HepG2 (cell line): ENCODE measurements around the gene CD19. TPM values are rescaled to one million over a fixed set of nuclear protein-coding genes. Genes with fewer than 3 reads are reported as not detected.

ENCODE experiments used
- AGO1 ChIP-seq: fragments of 200-400 bp; formaldehyde crosslinking; IDR thresholded peaks from 2 replicates; pipeline ENCODE4 v1.6.1; 2017; ENCODE audit warnings: mild to moderate bottlenecking, low read depth, low read length, moderate library complexity; ENCODE audit not compliant: poor library complexity, severe bottlenecking
- ASH2L ChIP-seq: fragments of 300-600, 200-600 bp; sonication (generic); IDR thresholded peaks from 2 replicates; pipeline ENCODE4 v1.7.0; 2017; ENCODE audit warnings: low read depth, mild to moderate bottlenecking, moderate library complexity, mixed read lengths, low read length; ENCODE audit not compliant: insufficient read length
- ATF7-NPFF ChIP-seq: sonication (generic); formaldehyde crosslinking; IDR thresholded peaks from 2 replicates; pipeline ENCODE4 v1.8.1; 2023; ENCODE audit warnings: mild to moderate bottlenecking, low read depth, missing genetic modification reagents, moderate library complexity
- ELF3 ChIP-seq: IDR thresholded peaks from 2 replicates; pipeline ENCODE4 v1.6.1; 2016; ENCODE audit warnings: missing genetic modification reagents, missing compliant biosample characterization
- ISL2 ChIP-seq: sonication (generic); formaldehyde crosslinking; IDR thresholded peaks from 2 replicates; pipeline ENCODE4 v1.5.0; 2020; ENCODE audit warnings: missing genetic modification reagents
- JARID2 ChIP-seq: sonication (generic); formaldehyde crosslinking; IDR thresholded peaks from 2 replicates; pipeline ENCODE4 v1.8.1; 2023; ENCODE audit warnings: missing genetic modification reagents, inconsistent platforms; ENCODE audit not compliant: insufficient replicate concordance
- KLF12 ChIP-seq: sonication (generic); formaldehyde crosslinking; IDR thresholded peaks from 2 replicates; pipeline ENCODE4 v1.4.0; 2020; ENCODE audit warnings: missing genetic modification reagents, borderline replicate concordance
- MBNL3 ChIP-seq: fragments of 250-450 bp; sonication (Bioruptor Pico); conservative IDR thresholded peaks from 2 replicates; pipeline ENCODE4 v1.8.0; 2022; ENCODE audit warnings: mild to moderate bottlenecking, inconsistent platforms
- NFYB ChIP-seq: sonication (generic); formaldehyde crosslinking; IDR thresholded peaks from 2 replicates; pipeline ENCODE4 v1.4.0; 2020; ENCODE audit warnings: missing genetic modification reagents
- NR1H2 ChIP-seq: sonication (generic); formaldehyde crosslinking; IDR thresholded peaks from 2 replicates; pipeline ENCODE4 v1.8.1; 2022; ENCODE audit warnings: low read depth, missing genetic modification reagents, borderline replicate concordance
- PCBP1 ChIP-seq: fragments of 200-400 bp; formaldehyde crosslinking; IDR thresholded peaks from 2 replicates; pipeline ENCODE4 v1.6.1; 2017; ENCODE audit warnings: mild to moderate bottlenecking, low read depth, low read length, borderline replicate concordance
- PRDM4 ChIP-seq: sonication (generic); formaldehyde crosslinking; IDR thresholded peaks from 2 replicates; pipeline ENCODE4 v1.9.0; 2021; ENCODE audit warnings: missing genetic modification reagents, borderline replicate concordance
- PTBP1 ChIP-seq: fragments of 200-400 bp; formaldehyde crosslinking; IDR thresholded peaks from 2 replicates; pipeline ENCODE4 v1.6.1; 2018; ENCODE audit warnings: low read length, low read depth; ENCODE audit not compliant: poor library complexity, severe bottlenecking
- REL ChIP-seq: sonication (generic); formaldehyde crosslinking; conservative IDR thresholded peaks from 2 replicates; pipeline ENCODE4 v1.8.0; 2022; ENCODE audit warnings: mild to moderate bottlenecking, missing genetic modification reagents, moderate library complexity
- RELA ChIP-seq: sonication (generic); formaldehyde crosslinking; IDR thresholded peaks from 2 replicates; pipeline ENCODE4 v1.4.0; 2020; ENCODE audit warnings: missing genetic modification reagents
- RNF2 ChIP-seq: fragments of 450-650 bp; conservative IDR thresholded peaks from 2 replicates; pipeline ENCODE4 v1.6.1; 2016; ENCODE audit warnings: low read depth
- SIX4 ChIP-seq: sonication (generic); formaldehyde crosslinking; IDR thresholded peaks from 2 replicates; pipeline ENCODE4 v1.4.0; 2020; ENCODE audit warnings: missing genetic modification reagents
- YEATS2 ChIP-seq: sonication (generic); formaldehyde crosslinking; IDR thresholded peaks from 2 replicates; pipeline ENCODE4 v1.4.0; 2020; ENCODE audit warnings: missing genetic modification reagents, borderline replicate concordance
- YEATS4 ChIP-seq: sonication (generic); formaldehyde crosslinking; IDR thresholded peaks from 2 replicates; pipeline ENCODE4 v1.4.0; 2020; ENCODE audit warnings: missing genetic modification reagents, borderline replicate concordance
- ZBTB1 ChIP-seq: sonication (generic); formaldehyde crosslinking; IDR thresholded peaks from 2 replicates; pipeline ENCODE4 v1.4.0; 2020; ENCODE audit warnings: missing genetic modification reagents, borderline replicate concordance
- ZBTB8A ChIP-seq: sonication (generic); formaldehyde crosslinking; IDR thresholded peaks from 2 replicates; pipeline ENCODE4 v1.4.0; 2020; ENCODE audit warnings: mild to moderate bottlenecking, low read depth, missing genetic modification reagents, borderline replicate concordance
- ZC3H4 ChIP-seq: sonication (generic); formaldehyde crosslinking; IDR thresholded peaks from 2 replicates; pipeline ENCODE4 v1.4.0; 2020; ENCODE audit warnings: missing genetic modification reagents, borderline replicate concordance
- ZNF547 ChIP-seq: sonication (generic); formaldehyde crosslinking; IDR thresholded peaks from 2 replicates; pipeline ENCODE4 v1.5.1; 2020; ENCODE audit warnings: mild to moderate bottlenecking, missing genetic modification reagents
- ZNF589 ChIP-seq: sonication (generic); formaldehyde crosslinking; conservative IDR thresholded peaks from 2 replicates; pipeline ENCODE4 v1.8.0; 2022; ENCODE audit warnings: mild to moderate bottlenecking, moderate library complexity, missing genetic modification reagents
- ZSCAN29 ChIP-seq: sonication (generic); formaldehyde crosslinking; conservative IDR thresholded peaks from 2 replicates; pipeline ENCODE4 v1.4.0; 2020; ENCODE audit warnings: mild to moderate bottlenecking, missing genetic modification reagents
- polyA plus RNA-seq, 8 experiments: library from polyadenylated mRNA; depleted of rRNA in 3 of 8; stranded (reverse) in 7 of 8; unstranded in 1 of 8; fragments of >200 nt; fragmentation: Illumina TruSeq in 4 of 8; extraction: Trizol in 4 of 8; gene quantifications; 2 replicates each; pipeline versions ENCODE4 v1.2.1 to v1.2.3, GENCODE V29; 2011 to 2016; ENCODE audit warnings: low read depth in 4 of 8, missing spikeins in 1 of 8, mixed read lengths in 1 of 8; ENCODE audit not compliant: insufficient read depth in 1 of 8
- total RNA-seq, 5 experiments: library from RNA; depleted of rRNA; stranded (reverse); fragments of >200 nt; fragmentation: Illumina TruSeq; extraction: Trizol; gene quantifications; 2 replicates each; pipeline ENCODE4 v1.2.3, GENCODE V29; 2016; ENCODE audit warnings: low read depth in 1 of 5
- TF ChIP-seq, protein P1 (sequence below): IDR thresholded peaks from 2 replicates; pipeline ENCODE4 v1.6.1; 2016
- TF ChIP-seq, protein P2 (sequence below): sonication (generic); formaldehyde crosslinking; IDR thresholded peaks from 2 replicates; pipeline ENCODE4 v1.8.0; 2022; ENCODE audit warnings: mild to moderate bottlenecking, missing genetic modification reagents, moderate library complexity

The CD19 gene
- total and polyA plus RNA-seq, 2 of the 13 experiments (the other 11 are each of a cell fraction or from before 2014, with no cell fraction given): 0.55 to 1.1 TPM

GRCh38 chr16:28924762-28925385 is 6.9 kb upstream of the CD19 start, which contains the start of gene RABEP2 (continued):
- TF ChIP-seq AGO1 (peak; percentile 72), ZNF547 (CRISPR knock-in tag) (no peak), RELA (CRISPR knock-in tag) (no peak), ATF7-NPFF (CRISPR knock-in tag) (no peak), MBNL3 (CRISPR knock-in tag) (no peak), ZNF589 (CRISPR knock-in tag) (no peak), RNF2 (no peak), NR1H2 (CRISPR knock-in tag) (no peak), YEATS4 (CRISPR knock-in tag) (no peak), ISL2 (CRISPR knock-in tag) (peak; percentile 48; the same call in 1 of the 2 replicates), REL (CRISPR knock-in tag) (no peak), ZC3H4 (CRISPR knock-in tag) (no peak), ZSCAN29 (no peak), NFYB (CRISPR knock-in tag) (no peak; the same call in 1 of the 2 replicates), PCBP1 (no peak), YEATS2 (peak; percentile 86), SIX4 (CRISPR knock-in tag) (no peak), PRDM4 (no peak), ASH2L (peak; percentile 93), PTBP1 (no peak), JARID2 (CRISPR knock-in tag) (no peak), ZBTB1 (CRISPR knock-in tag) (no peak), KLF12 (CRISPR knock-in tag) (peak; percentile 91), ELF3 (peak; percentile 76; the same call in 1 of the 2 replicates), ZBTB8A (CRISPR knock-in tag) (no peak; the same call in 1 of the 2 replicates)
- TF ChIP-seq, protein P1, sequence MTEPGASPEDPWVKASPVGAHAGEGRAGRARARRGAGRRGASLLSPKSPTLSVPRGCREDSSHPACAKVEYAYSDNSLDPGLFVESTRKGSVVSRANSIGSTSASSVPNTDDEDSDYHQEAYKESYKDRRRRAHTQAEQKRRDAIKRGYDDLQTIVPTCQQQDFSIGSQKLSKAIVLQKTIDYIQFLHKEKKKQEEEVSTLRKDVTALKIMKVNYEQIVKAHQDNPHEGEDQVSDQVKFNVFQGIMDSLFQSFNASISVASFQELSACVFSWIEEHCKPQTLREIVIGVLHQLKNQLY (CRISPR knock-in tag): no peak
- TF ChIP-seq, protein P2, sequence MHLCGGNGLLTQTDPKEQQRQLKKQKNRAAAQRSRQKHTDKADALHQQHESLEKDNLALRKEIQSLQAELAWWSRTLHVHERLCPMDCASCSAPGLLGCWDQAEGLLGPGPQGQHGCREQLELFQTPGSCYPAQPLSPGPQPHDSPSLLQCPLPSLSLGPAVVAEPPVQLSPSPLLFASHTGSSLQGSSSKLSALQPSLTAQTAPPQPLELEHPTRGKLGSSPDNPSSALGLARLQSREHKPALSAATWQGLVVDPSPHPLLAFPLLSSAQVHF (CRISPR knock-in tag): no peak
